ENCODE results near the gene FAM193A.

The FAM193A gene

GRCh38 chr4:2691313-2691712, 154.9 kb downstream of the FAM193A start:
- TF ChIP-seq CTCF (IDR thresholded peaks at IDR 0.05): no peak

- TF ChIP-seq CTCF (IDR thresholded peaks at IDR 0.05): no peak
Measured at GRCh38 chr4:2691952-2692435, 155.5 kb downstream of the FAM193A start.

GRCh38 chr4:2694691-2695090, 158.2 kb downstream of the FAM193A start:
- TF ChIP-seq CTCF (IDR thresholded peaks at IDR 0.05): no peak

GRCh38 chr4:2695346-2696060, 159.1 kb downstream of the FAM193A start:
- no peak for TF ChIP-seq CTCF (IDR thresholded peaks at IDR 0.05)

- no peak for TF ChIP-seq CTCF (IDR thresholded peaks at IDR 0.05)
Measured at GRCh38 chr4:2696423-2696822, 160.0 kb downstream of the FAM193A start.

- TF ChIP-seq CTCF (IDR thresholded peaks at IDR 0.05): no peak
Measured at GRCh38 chr4:2697995-2698414, 161.6 kb downstream of the FAM193A start.

GRCh38 chr4:2698504-2698903, 162.1 kb downstream of the FAM193A start:
- TF ChIP-seq CTCF (IDR thresholded peaks at IDR 0.05): no peak

Data from LNCAP (cell line).